Measurements from ENCODE around the gene C1orf210.

Gene C1orf210

DNA sequence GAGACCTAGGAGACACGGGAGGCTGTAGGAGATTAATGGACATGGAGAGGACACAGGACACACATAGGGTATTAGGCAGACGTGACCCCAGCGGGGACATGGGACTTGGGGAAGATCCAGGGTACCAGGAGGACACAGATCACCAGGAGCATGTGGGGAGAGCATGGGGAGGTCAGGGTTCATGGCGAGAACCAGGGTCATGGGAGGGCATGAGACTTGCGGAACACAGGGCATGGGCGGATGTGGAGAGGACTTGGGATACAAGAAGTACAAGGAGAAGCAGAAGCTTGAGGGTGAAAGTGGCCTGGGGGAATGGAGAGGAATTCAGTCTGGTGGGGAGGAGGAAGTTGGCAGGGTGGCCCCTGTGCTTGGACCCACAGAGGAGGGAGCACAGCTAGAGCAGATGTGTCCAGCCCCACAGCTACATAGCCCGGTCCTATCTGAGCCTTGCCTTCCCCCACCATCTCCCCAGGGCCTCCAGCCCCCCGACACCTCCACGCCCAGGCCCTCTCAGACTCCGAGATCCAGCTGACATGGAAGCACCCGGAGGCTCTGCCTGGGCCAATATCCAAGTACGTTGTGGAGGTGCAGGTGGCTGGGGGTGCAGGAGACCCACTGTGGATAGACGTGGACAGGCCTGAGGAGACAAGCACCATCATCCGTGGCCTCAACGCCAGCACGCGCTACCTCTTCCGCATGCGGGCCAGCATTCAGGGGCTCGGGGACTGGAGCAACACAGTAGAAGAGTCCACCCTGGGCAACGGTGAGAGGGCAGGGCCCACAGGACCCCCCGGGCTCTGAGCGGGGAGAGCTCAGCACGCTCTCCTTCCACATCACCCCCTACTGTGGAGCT lies 27.5 kb upstream of the C1orf210 start:
- in situ Hi-C loops (cut with MboI; ENCODE audit: low sequenced_read_pairs): no loop called here

DNA sequence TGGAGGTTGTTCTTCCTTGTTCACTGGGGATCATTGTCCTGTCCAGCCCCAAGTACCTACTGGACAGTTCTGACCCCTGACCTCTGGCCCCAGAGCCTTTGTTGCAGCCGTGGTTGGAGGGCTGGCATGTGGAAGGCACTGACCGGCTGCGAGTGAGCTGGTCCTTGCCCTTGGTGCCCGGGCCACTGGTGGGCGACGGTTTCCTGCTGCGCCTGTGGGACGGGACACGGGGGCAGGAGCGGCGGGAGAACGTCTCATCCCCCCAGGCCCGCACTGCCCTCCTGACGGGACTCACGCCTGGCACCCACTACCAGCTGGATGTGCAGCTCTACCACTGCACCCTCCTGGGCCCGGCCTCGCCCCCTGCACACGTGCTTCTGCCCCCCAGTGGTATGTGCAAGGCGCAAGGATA lies 26.8 kb upstream of the C1orf210 start:
- in situ Hi-C loops (cut with MboI; ENCODE audit: low sequenced_read_pairs): no loop called here

GRCh38 chr1:43311521-43311920 lies 26.1 kb upstream of the C1orf210 start:
- in situ Hi-C loops (cut with MboI; ENCODE audit: low sequenced_read_pairs): no loop called here

GRCh38 chr1:43309405-43310025 lies 24.1 kb upstream of the C1orf210 start:
- in situ Hi-C loops (cut with MboI; ENCODE audit: low sequenced_read_pairs): no loop called here

DNA sequence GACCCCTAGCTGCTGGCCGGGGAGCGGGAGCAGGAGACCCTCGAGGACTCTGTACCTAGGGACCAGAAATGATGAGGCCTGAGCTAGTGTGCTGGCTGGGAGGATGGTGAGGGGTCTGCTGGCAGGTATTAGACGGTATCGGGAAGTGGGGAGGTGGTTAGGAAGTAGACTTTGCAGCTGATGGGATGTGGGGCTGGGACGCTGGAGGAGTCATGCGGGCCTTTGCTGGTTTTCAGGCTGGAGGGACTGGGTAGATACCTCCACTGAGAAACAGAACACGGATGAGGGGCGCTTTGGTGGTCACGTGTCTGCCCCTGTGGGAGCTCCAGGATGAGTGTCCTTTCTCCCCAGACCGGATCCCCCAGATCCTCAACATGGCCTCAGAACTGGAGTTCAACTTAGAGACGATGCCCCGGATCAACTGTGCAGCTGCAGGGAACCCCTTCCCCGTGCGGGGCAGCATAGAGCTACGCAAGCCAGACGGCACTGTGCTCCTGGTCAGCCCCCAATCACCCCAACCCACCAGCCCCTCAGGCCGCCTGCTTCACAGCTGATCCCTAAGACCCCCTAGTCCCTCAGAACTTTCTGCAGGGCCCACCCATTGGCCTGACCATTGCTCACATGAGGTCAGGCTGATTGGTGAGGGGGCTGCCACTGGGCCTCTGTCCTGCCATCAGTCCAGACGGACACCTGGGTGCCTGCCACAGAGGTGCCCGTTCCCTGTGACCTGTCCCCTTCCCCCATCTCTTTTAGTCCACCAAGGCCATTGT lies 23.4 kb upstream of the C1orf210 start:
- in situ Hi-C loops (cut with MboI; ENCODE audit: low sequenced_read_pairs): no loop called here

- in situ Hi-C loops (cut with MboI; ENCODE audit: low sequenced_read_pairs): no loop called here
Observed at GRCh38 chr1:43307458-43308158, 22.2 kb upstream of the C1orf210 start.

- in situ Hi-C loops (cut with MboI; ENCODE audit: low sequenced_read_pairs): no loop called here
Observed at GRCh38 chr1:43306688-43307457, 21.5 kb upstream of the C1orf210 start.

DNA sequence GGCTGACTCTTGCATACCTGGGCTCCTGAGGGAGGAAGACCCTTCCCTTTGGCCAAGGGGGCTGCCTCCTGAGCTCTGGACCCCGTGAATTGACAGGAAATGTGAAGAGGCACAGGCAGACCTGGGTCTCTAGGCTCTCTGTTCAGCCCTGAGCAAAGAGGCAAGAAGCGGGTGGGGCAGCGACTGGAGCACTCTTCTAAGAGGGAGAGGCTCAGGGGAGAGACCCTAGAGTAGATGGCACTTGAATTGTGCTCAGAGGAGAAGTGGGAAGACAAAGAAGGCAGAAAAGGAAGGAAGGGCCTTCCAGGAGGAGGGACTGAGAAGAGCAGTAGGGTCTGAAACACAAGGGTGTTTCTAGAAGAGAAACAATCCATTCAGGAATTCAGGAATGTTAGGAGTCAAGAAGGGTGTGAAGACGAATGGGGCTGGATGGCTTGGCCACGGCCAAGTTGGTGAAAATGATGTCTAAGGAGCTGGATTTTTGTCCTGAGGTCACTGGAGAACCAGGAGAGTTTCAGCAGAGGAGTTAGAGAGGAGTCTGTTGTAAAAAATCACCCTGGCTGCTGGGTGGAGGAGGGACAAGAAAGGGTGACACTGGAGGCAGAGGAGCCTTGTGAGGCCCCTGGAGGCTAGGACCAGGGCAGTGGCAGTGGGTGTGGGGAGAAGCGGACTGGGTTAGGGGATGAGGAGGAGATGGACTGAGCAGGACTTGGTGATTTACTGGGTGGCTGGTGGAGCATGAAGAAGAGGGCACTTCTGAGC lies 20.7 kb upstream of the C1orf210 start:
- in situ Hi-C loops (cut with MboI; ENCODE audit: low sequenced_read_pairs): no loop called here

GRCh38 chr1:43305461-43305860 lies 20.1 kb upstream of the C1orf210 start:
- in situ Hi-C loops (cut with MboI; ENCODE audit: low sequenced_read_pairs): no loop called here

GRCh38 chr1:43304771-43305300 lies 19.5 kb upstream of the C1orf210 start:
- in situ Hi-C loops (cut with MboI; ENCODE audit: low sequenced_read_pairs): no loop called here

DNA sequence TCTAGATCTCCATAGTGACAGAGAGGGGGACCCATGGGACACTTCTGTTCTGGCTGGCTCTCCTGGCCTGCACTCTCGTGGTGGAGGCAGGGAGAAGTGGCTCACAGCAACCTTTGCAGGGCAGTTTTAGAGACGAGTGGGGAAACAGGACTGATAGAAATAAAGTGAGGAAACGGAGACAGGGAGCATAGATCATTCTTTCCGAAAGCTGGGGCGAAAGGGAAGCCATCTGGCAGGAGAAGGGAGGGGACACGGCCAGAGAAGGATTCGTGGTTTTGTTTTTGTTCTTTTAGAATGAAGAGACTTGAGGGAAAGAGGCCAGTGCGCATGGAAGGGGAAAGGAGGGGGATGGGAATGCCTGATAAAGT lies 18.9 kb upstream of the C1orf210 start:
- in situ Hi-C loops (cut with MboI; ENCODE audit: low sequenced_read_pairs): no loop called here

- in situ Hi-C loops (cut with MboI; ENCODE audit: low sequenced_read_pairs): no loop called here
Observed at GRCh38 chr1:43303471-43304313, 18.3 kb upstream of the C1orf210 start.

- in situ Hi-C loops (cut with MboI; ENCODE audit: low sequenced_read_pairs): no loop called here
Observed at GRCh38 chr1:43302721-43303470, 17.5 kb upstream of the C1orf210 start.

DNA sequence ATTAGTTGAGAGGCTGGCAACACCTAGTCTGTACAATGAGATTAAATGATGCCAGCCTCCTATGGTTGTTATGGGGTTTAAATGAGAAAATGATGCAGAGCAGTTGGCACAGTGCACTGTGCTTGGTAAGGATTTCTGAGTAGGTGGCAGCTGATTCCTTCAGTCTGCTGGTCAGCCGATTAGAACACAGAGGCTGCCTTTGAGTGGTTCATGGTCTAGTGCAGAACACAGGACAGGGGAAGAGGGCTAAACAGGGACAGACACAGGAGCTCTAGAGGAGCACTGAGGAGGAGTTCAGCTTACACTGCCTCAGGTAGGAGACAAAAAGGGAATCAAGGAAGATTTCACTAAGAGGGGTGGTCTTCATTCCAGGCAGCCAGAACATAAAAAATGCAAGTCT lies 16.8 kb upstream of the C1orf210 start:
- in situ Hi-C loops (cut with MboI; ENCODE audit: low sequenced_read_pairs): no loop called here

DNA sequence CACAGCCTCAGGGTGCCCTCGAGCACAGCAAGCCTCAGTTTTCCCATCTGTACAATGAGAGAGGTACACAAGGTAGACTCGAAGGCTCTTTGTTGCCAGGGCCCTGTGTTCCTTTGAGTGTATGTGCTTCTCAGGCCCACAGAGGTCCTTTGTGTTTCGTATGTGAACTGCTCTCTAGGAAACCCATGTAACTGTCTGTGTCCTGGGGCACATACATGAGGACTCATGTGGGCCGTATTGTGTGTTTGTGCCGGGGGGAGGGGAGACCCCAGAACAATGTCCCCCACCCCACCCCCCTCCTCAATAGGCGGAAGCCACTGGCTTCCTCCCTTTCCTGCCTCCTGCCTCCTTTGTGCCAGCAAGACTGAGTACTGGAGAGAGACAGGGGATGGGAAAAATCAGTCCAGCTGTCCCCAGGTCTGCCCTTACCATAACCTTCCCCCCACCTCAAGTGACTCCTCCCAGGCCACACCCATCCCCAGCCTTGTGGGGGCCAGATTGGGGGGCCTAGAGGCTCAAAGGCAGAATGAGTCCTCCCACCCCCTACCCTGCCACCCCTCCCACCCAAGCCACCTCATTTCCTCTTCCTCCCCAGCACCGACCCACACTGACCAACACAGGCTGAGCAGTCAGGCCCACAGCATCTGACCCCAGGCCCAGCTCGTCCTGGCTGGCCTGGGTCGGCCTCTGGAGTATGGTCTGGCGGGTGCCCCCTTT lies 15.2 kb upstream of the C1orf210 start, which contains the start of gene TIE1:
Gene TIE1, plus strand, starts transcription at position 605 of the 717 bp plus-strand sequence. Its CDS starts 90 bp downstream, at position 695.
- in situ Hi-C loops (cut with MboI; ENCODE audit: low sequenced_read_pairs): no loop called here

GRCh38 chr1:43299101-43299500 lies 13.7 kb upstream of the C1orf210 start:
- in situ Hi-C loops (cut with MboI; ENCODE audit: low sequenced_read_pairs): no loop called here

GRCh38 chr1:43298055-43298454 lies 12.7 kb upstream of the C1orf210 start:
- in situ Hi-C loops (cut with MboI; ENCODE audit: low sequenced_read_pairs): no loop called here
